DMS153 treated with DMSO at 0.1 percent for 48 hours (cell line): ENCODE results near the gene OLFML2A.
A peak's percentile ranks its signal among the peaks of the same experiment; 100 is the strongest.

Source experiments
- DNase-seq: peaks from one replicate; lab custom pipeline; 2025; ENCODE audit not compliant: unreplicated experiment; lab: John Stamatoyannopoulos, UW

The OLFML2A gene

GRCh38 chr9:124852121-124852828 is 75.3 kb downstream of the OLFML2A start:
- DNase-seq: no peak

DNA sequence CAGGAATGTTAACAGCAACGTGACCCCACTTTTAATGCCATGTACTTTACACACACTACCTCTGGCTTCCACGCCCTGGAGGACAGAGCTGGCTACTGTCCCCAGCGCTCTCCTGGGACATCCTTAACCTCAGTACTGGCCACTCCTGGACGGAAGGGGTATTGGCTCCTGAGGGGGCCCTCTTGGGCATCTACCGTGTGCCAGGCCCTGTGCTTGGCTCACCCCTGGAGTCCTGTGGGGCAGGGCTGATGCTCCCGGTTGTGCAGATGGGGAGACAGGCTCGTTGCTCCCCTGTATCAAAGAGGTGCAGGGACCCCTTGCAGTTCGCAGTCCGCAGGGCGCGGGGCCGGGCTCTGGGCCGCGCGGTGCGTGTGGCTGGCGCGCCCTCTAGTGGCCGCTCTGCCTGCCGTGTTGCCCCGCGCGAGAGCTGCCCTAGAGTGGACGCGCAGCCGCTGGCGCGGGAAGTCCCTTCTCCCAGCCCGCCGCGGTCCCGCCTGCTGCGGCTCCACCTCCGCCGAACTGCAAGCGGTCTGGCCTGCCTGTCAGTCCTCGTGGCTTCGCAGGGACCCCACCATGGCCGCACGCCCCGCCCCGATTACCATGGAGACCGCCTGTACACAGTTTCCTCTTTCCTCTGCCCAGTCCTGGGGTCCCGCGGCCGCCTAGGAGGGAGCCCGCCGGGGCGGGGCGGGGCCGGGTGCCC is 76.0 kb downstream of the OLFML2A start, which contains the start of gene WDR38:
Gene WDR38 (plus strand): TSS at position 632 of the 703 bp plus-strand sequence. CDS start 72 bp downstream, outside the sequence.
- DNase-seq: no peak

DNA sequence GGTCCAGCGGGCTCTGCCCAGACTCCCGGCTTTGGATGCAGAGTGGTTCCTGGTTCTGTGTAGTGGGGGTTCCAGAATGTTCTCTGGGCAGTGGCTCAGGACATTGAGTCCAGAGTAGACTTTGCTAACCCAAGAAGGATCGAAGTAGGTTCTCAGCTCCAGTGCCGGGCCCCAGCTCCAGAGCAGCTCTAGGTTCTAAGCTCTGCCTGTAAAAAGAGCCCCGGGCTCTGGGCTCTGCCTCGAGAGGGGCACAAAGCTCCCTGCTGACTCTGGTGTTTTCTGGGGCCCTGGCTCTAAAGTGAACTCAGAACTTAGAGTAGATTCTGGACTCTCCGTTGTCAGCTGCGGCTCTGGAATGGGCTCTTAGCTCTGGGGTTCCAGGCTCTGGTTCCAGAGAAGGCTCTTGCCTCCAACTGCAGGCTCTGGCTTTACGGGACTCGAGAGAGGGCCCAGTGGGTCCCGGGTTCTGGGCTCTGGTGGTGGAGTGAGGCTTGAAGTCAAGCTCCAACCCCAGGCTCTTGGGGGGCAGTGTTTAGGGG is 76.7 kb downstream of the OLFML2A start:
- DNase-seq: no peak

GRCh38 chr9:124854161-124854560 is 77.2 kb downstream of the OLFML2A start:
- no peak for DNase-seq

GRCh38 chr9:124854822-124855221 is 77.9 kb downstream of the OLFML2A start:
- DNase-seq: no peak

DNA sequence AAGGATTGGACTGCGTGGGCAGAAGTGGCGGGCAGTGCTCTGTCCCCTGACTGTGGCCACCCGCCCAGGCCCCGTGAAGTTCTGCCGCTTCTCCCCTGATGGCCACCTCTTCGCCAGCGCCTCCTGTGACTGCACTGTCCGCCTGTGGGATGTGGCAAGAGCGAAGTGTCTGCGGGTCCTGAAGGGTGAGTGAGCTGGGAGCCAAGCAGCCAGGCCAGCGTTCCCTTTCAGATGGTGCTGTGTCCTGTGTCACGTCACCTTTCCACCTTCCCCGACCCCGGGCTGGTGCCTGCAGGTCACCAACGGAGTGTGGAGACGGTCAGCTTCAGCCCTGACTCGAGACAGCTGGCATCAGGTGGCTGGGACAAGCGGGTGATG is 78.6 kb downstream of the OLFML2A start:
- no peak for DNase-seq

- no peak for DNase-seq
Observed at GRCh38 chr9:124855944-124856765, 79.2 kb downstream of the OLFML2A start.

DNA sequence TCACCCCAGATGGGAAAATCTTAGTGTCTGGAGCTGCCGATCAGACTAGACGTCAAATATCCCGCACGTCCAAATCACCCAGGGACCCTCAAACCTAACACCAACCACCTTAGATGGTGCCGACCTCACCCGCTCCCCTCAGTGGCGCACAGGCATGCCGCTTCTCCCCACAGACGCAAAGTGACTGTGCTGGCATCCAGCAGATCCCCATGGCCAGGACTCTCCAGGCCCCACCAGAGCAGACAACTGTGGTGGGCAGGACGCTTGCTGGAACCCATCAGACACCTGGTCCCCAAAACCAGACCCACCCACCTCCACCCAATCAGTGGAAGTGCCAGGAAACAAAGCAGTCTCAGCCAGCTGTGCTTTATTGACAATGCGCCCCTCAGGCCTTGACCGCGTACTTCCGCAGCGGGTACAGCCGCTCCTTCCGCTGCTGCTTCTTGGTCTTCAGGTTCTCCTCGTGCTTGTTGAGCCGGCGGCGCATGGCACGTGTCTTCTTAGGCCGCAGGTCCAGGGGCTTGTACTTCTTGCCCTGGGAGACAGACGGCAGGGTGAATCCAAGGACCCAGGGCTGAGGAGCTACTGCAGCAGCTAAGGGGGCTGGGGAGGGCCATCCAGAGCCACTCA is 80.7 kb downstream of the OLFML2A start:
- no peak for DNase-seq

DNA sequence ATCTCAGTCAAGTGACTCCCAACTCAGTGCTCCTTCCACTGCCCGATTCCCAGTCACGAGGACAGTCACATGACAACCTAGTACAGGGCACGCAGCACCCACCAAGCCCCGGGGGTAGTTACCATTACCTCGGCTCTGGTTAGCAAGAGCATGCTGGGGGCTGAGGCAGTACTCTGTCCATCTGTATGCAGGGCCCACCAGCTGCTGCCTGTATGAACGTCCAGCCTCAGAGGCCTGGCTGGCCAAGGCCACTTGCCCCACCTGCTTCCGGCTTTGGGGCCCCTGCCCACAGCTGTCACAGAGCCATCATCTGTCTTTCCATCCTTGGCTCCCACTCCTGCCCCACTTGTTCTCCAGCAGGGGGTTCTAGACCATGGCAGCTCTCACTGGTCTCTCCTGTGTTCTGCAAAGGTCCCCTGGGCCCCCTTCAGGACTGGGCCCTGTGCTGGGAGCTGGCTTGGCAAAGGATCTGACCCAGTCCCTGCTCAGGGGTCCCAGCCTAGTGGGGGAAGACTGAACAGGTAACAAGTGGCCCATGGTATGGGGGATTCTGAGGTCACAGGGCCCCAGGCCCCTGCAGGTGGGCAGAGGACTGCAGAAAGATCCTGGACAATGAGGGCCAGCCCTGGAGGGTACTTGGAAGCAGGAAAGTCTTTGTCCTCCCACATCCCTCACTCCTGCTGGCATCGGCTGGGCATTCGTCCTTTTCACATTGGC is 81.6 kb downstream of the OLFML2A start:
- no peak for DNase-seq

- DNase-seq: no peak
Observed at GRCh38 chr9:124859803-124860581, 83.1 kb downstream of the OLFML2A start.

DNA sequence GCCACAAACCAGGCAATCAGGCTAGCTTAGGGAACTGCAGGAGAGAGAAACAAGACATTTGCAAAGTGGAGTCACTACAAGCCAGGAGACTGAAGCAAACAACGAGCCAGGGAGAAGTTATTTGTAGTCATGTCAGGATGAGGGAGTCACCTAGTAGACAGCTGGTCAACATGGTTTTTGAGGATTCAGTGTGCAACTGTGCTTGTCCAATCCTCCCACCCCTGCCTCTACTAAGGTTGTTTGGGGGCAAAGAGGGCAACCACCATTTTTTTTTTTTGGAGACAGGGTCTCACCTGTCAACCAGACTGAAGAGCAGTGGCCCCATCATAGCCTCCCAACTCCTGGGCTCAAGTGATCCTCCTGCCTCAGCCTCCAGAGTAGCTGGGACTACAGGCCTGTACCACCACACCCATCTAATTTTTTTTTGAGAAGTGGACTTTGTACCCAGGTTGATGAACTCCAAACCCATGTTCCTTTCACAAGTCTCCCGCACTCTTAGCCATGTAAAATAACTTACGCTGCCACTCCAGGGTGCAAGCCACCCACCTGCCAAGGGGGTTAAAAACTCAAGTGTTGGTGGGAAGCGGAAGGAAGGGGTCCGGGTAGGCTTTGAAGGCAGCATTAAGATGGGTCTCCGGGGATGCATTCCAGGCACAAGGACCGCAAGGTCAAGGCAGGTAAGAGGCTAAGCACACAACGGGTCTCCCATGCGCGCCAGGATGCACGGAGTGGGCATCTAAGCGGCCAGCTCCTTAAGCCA is 83.8 kb downstream of the OLFML2A start:
- no peak for DNase-seq

DNA sequence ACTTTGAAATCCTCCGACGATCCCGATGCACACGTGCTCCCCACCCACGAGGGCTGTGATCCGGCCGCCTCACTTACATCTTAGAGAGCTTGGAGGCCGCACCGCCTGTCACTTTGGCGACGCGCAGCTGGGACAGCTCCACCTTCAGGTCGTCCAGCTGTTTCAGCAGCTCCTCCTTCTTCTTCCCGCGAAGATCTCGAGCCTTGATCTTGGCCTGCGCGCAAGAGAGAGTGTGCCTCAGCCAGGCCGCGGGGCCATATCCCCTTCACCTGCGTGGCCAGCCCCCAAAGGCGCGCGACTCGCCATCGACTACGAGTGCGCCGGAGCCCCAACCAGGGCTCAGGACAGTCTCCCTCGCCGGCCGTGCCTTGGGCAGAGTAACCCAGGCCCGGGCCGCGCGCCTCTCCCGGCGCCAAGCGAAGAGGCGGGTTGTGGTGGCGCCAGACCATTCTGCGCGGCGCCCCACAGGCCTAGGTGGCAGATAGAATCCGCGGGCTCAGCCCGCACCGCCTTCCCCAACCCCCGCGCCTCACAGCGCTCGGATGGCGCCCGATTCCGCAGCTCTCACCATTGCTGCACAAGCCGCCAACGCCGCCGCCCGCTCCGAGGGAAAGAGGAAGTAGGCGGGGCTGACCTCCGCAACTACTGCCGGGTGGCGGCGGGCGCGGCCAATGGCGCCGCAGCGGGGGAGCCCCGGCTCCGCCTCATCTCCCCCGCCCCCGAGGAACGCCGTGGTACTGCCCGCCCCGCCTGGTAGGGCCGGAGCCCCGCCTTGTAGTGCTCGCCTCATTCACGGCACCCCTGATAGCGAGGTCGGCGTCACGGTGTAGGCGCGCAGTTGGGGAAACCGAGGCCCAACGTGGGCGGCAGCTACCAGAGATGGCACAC is 84.7 kb downstream of the OLFML2A start, which contains the start of the genes ARPC5L and RPL35:
Gene ARPC5L (plus strand): TSS at position 789 of the 888 bp plus-strand sequence. CDS start 7,161 bp downstream, outside the sequence.
Gene RPL35 (minus strand): TSS at position 616 of the 888 bp plus-strand sequence. CDS start 45 bp downstream, at position 571.
- peak; percentile 88 for DNase-seq

GRCh38 chr9:124863371-124863871 is 86.5 kb downstream of the OLFML2A start:
- no peak for DNase-seq
